NCI-H1694 treated with DMSO at 0.1 percent for 48 hours (cell line): ENCODE measurements around the gene CCDC50.
A peak's percentile ranks its signal among the peaks of the same experiment; 100 is the strongest.

Experiments used
- DNase-seq: peaks from one replicate; lab custom pipeline; 2025; lab: John Stamatoyannopoulos, UW

Gene CCDC50

DNA sequence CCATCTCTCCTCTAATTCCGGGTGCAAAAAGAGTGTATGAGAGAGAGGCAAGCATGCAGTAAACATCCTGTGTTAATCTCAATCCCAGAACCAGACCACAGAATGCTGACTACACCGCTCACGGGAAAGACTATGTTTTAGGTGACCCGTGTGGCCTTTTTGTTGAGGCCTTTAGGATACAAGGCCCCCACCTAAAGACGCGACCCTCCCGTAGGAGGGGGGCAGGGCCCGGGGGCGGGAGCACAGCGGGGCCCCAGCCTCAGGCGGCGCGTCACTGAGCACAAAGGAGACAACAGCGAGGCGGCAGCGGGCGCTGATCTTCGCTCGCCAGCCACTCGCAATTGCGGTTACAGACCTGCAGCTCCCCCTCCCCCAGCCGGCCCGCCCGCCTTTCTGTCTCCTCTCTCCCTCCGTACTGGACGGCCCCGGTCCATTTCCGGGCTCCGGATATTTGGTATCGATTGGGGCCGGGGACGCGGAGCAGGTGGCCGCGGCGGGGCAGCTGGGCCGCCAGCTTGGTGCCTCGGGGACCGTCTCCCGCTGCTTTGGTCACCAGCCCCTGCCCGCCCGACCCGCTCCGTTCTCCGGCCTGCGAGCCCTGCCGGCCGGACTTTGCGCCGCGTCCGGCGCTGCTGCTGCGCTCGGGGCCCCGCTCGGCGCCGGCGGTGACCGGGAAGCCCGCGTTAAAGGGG is at the start of gene CCDC50:
CCDC50 (plus strand) TSS at position 433 of the 692 bp plus-strand sequence. CDS start 281 bp downstream, outside the sequence.
- peak; percentile 35 for DNase-seq

- no peak for DNase-seq
These were observed 49.1 kb upstream of the CCDC50 start for GRCh38 chr3:191280111-191280510.

DNA sequence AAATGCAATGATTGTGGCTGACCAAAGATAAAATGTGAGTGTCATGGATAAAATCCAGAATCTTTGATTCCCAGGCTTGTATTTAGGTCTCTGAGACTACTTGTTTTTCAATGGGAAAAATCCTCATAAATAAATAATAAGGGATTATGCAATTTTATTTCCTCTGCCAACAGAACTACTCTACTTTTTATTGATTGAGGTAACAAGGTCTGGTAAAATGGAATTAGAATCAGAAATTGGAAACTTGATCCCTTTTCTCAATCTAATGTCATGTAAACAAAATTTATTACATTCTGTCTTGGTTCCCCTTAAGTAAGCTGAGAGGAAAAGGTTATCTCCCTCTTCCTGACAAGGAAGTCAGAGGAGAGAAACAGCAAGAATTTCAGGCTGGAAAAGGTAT is 48.3 kb upstream of the CCDC50 start:
- no peak for DNase-seq

GRCh38 chr3:191282251-191283185 is 46.7 kb upstream of the CCDC50 start:
- DNase-seq = no peak

DNA sequence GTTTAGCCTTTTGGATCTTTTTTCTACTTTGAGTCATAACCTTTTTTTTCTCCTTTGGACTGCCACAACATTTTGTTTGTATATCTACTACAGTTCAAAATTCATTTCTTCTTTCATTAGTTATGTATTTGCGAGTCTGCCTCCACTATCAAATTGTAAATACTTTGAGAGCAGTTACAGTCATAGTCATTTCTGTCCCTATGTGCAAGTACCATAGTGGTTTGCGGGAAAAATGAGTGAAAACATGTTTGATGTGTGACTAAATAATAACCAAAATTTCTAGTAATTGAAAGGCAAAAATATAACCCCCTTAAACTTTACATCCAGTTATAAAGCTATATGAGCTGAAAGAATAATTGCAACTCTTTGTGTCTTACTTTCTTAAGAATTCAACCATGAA is 45.8 kb upstream of the CCDC50 start:
- no peak for DNase-seq

GRCh38 chr3:191290311-191291025 is 38.7 kb upstream of the CCDC50 start:
- DNase-seq = no peak

GRCh38 chr3:191292243-191293015 is 36.8 kb upstream of the CCDC50 start:
- no peak for DNase-seq

- DNase-seq = no peak
These were observed 34.9 kb upstream of the CCDC50 start for GRCh38 chr3:191294291-191294690.

DNA sequence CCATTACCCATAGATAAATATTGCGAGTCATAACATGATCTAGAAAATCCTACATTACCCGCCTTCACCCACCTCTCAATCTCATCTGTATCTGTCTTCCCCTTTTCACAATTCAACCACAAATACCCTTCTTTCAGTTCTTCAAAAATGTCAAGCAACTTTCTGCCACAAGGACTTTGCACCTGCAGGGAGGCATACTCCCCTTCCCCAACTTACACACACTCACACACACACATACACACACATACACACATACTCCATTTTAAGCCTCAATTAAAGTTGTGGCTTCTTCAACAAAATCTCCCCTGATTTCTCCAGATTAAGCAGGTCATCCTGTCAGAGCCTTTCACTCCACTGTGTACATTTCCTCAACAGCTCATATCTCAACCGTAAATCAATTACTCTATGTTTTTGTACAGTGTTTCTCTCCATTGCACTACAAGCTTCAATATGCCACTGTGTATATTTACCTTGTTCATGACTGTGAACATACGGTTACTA is 33.1 kb upstream of the CCDC50 start:
- no peak for DNase-seq

- no peak for DNase-seq
These were observed 30.3 kb upstream of the CCDC50 start for GRCh38 chr3:191298846-191299245.

DNA sequence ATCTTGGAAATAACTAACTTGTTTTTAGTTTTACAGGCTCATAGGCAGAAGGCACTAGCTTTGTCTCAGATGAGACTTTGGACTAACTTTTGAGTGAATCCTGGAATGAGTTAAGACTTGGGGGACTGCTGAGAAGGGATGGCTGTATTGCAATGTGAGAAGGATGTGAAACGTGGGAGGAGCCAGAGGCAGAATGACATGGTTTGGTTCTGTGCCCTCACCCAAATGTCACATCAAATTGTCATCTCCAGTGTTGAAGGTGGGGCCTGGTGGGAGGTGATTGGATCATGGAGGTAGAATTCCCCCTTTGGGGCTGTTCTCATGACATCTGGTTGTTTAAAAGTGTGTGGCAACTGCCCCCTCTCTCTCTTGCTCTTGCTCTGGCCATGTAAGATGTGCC is 28.8 kb upstream of the CCDC50 start:
- no peak for DNase-seq

- DNase-seq = no peak
These were observed 28.2 kb upstream of the CCDC50 start for GRCh38 chr3:191301017-191301416.

DNA sequence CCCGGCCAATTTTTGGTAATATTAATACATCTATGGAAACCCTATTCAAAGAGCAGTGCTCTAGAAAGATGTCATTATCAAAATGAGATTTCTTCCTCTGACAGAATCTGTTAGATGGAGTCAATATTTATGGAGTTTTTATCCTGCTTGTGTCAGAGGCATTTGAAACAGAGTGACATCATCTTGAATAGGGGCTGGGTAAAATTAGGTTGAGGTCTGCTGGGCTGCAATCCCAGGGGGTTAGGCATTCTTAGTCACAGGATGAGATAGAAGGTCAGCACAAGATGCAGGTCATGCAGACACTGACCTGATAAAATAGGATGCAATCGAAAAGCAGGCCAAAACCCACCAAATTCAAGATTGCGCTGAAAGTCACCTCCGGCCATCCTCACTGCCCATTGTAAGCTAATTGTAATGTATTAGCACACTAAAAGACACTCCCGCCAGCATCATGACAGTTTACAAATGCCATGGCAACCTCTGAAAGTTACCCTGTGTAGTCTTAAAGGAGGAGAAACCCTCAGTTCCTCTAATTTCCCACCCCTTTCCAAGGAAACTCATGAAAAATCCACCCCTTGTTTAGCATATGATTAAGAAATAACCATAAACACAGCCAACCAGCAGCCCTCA is 27.3 kb upstream of the CCDC50 start:
- no peak for DNase-seq

GRCh38 chr3:191302451-191302850 is 26.7 kb upstream of the CCDC50 start:
- DNase-seq = no peak

GRCh38 chr3:191303596-191303995 is 25.6 kb upstream of the CCDC50 start:
- no peak for DNase-seq

GRCh38 chr3:191306428-191306827 is 22.8 kb upstream of the CCDC50 start:
- no peak for DNase-seq

DNA sequence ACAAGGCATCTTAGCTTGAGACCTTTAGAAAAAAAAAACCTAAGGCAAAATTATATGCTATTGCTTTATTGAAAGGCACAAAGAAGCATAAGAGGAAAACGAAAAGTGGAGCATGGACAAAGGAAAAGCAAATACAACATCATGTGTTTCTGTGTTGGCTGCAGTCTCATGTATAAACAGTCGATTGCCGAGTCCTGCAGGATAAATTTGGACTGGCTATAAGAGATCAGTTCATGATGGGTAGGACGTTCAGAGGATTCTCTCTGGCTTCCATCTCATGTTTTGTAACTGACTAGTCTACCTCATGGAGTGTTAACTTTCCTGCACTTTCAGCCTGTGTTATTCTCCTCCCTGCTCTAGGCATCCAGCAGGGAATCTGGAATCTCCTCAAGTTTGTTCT is 21.9 kb upstream of the CCDC50 start:
- DNase-seq = no peak

DNA sequence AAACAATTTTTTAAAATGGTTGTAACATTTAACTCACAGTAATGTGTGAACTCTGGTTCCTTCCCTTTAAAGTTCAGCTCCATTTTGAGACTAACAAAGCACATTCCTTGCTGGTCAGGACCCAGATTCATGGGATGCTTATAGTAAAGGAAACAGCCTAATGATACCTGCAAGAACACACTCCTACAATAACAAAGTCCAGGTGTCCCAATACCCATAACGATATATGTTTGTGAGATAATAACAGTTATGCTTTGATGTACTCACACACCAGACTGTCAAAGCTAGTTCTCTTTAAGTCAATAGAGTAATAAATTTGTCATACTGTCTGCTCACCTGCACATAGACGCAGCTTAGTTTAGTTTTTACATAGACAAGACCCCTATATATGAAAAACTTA is 15.9 kb upstream of the CCDC50 start:
- DNase-seq = no peak

- no peak for DNase-seq
These were observed 15.0 kb upstream of the CCDC50 start for GRCh38 chr3:191314109-191314728.

DNA sequence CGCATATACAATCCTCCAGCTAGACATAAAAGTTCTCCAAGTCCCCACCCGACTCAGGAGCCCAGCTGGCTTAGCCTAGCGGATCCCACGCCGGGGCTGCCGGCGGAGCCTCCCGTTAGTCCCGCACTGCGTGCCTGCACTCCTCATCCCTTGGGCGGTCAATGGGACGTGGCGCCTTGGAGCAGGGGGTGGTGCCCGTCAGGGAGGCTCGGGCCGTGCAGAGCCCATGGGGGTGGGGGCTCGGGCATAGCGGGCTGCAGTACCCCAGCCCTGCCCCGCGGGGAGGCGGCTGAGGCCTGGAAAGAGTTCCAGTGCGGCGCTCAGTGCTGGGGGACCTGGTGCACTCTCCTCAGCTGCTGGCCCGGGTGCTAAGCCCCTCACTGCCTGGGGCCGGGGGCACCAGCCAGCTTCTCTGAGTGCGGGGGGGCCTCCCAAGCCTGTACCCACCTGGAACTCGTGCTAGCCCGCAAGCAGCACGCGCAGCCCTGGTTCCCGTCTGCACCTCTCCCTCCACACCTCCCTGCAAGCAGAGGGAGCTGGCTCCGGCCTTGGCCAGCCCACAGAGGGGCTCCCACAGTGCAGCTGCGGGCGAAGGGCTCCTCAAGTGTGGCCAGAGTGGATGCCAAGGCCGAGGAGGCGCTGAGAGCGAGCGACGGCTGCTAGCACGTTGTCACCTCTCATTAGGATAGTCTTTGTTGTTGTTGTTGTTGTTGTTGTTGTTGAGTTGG is 12.2 kb upstream of the CCDC50 start:
- no peak for DNase-seq
